Neutrophil (primary cell): ENCODE results near the gene TM9SF2.
"Not testable (repeated sequence)": the region's sequence is repeated elsewhere in the genome, so short reads cannot be mapped to it uniquely, and the experiment has no call there.

Source experiments
- H3K27ac ChIP-seq: fragments of 200-600 bp; sonication (generic); 2 replicates; pipeline ENCODE4 v1.5.1; 2016; ENCODE audit warnings: mild to moderate bottlenecking, moderate library complexity
- H3K27me3 ChIP-seq: fragments of 200-600 bp; sonication (generic); 2 replicates; pipeline ENCODE4 v1.6.0; 2016; ENCODE audit warnings: mild to moderate bottlenecking
- H3K36me3 ChIP-seq: fragments of 200-600 bp; sonication (generic); 2 replicates; pipeline ENCODE4 v1.5.1; 2017
- H3K4me1 ChIP-seq, 2 experiments: fragments of 200-600 bp in 1 of 2; sonication (generic) in 1 of 2; 1 replicate in 1 of 2; 2 replicates in 1 of 2; pipeline versions ENCODE4 v1.5.1 to v1.6.1; 2013 to 2016; ENCODE audit warnings: low read depth in 1 of 2, low read length in 1 of 2, mild to moderate bottlenecking in 1 of 2, moderate library complexity in 1 of 2; ENCODE audit not compliant: control insufficient read depth in 1 of 2, insufficient read depth in 1 of 2
- H3K4me3 ChIP-seq, 2 experiments: fragments of 200-600 bp in 1 of 2; sonication (generic) in 1 of 2; 1 replicate in 1 of 2; 2 replicates in 1 of 2; pipeline ENCODE4 v1.5.1; 2013 to 2016; ENCODE audit warnings: low read depth in 1 of 2, low read length in 1 of 2, mild to moderate bottlenecking in 1 of 2, moderate library complexity in 1 of 2
- H3K9me3 ChIP-seq: fragments of 200-600 bp; sonication (generic); 2 replicates; pipeline ENCODE4 v1.5.1; 2016
- CTCF ChIP-seq: fragments of 200-600 bp; sonication (generic); IDR thresholded peaks from 2 replicates; pipeline ENCODE4 v1.5.1; 2016; ENCODE audit warnings: antibody characterized with exemption

The TM9SF2 gene

GRCh38 chr13:99481366-99481765, 19.9 kb upstream of the TM9SF2 start:
- Histone ChIP-seq H3K27me3 (no peaks in the 10 kb centered on the region), H3K4me3 (no peak overlapping the region), H3K9me3 (no peaks in the 10 kb centered on the region), H3K27ac (peak overlapping the region; percentile 53), H3K36me3 (no peaks in the 10 kb centered on the region), H3K4me1 (peaks cover 78 to 81% of the 10 kb centered on the region in 2 experiments)
- TF ChIP-seq CTCF: no peak

GRCh38 chr13:99484473-99484872, 16.8 kb upstream of the TM9SF2 start:
- Histone ChIP-seq H3K36me3 (no peaks in the 10 kb centered on the region), H3K4me1 (peaks cover 89 to 91% of the 10 kb centered on the region in 2 experiments), H3K27me3 (no peaks in the 10 kb centered on the region), H3K27ac (peak overlapping the region; percentile 85), H3K4me3 (peak overlapping the region; percentile 19 to 51), H3K9me3 (no peaks in the 10 kb centered on the region)
- TF ChIP-seq CTCF: no peak

- Histone ChIP-seq H3K27me3 (no peaks in the 10 kb centered on the region), H3K9me3 (no peaks in the 10 kb centered on the region), H3K36me3 (no peaks in the 10 kb centered on the region), H3K4me1 (peaks cover 81 to 86% of the 10 kb centered on the region in 2 experiments), H3K27ac (peak overlapping the region; percentile 85), H3K4me3 (no peak overlapping the region)
- no peak for TF ChIP-seq CTCF
Observed at GRCh38 chr13:99486996-99487395, 14.3 kb upstream of the TM9SF2 start.

- Histone ChIP-seq H3K9me3 (no peaks in the 10 kb centered on the region), H3K4me1 (peaks cover 61 to 66% of the 10 kb centered on the region in 2 experiments), H3K36me3 (no peaks in the 10 kb centered on the region), H3K4me3 (peak overlapping the region in 1 of 2 experiments; percentile 18), H3K27ac (peak overlapping the region; percentile 74), H3K27me3 (no peaks in the 10 kb centered on the region)
- TF ChIP-seq CTCF: no peak
Observed at GRCh38 chr13:99489028-99489427, 12.2 kb upstream of the TM9SF2 start.

GRCh38 chr13:99491750-99492149, 9.5 kb upstream of the TM9SF2 start:
- not testable (repeated sequence) for H3K27me3 ChIP-seq, H3K4me3 ChIP-seq, H3K27ac ChIP-seq, H3K36me3 ChIP-seq, H3K9me3 ChIP-seq
- peaks cover 49 to 60% of the 10 kb centered on the region in 2 experiments for H3K4me1 ChIP-seq

- Histone ChIP-seq H3K36me3 (no peaks in the 10 kb centered on the region), H3K4me1 (peaks cover 52 to 60% of the 10 kb centered on the region in 2 experiments), H3K27me3 (no peaks in the 10 kb centered on the region), H3K27ac (peak overlapping the region; percentile 97), H3K4me3 (peak overlapping the region; percentile 67 to 83), H3K9me3 (no peaks in the 10 kb centered on the region)
- TF ChIP-seq CTCF: no peak
Observed at GRCh38 chr13:99495466-99496183, 5.6 kb upstream of the TM9SF2 start.
